Measurements from ENCODE around the gene ZNF514. TPM values are rescaled to one million over a fixed set of nuclear protein-coding genes. Genes with fewer than 3 reads are reported as not detected.

The ZNF514 gene
- total RNA-seq (2014; rRNA removed), result 7.5 and 8.1 TPM in 2 replicates
- 6.1 TPM for polyA plus RNA-seq (2012)

DNA sequence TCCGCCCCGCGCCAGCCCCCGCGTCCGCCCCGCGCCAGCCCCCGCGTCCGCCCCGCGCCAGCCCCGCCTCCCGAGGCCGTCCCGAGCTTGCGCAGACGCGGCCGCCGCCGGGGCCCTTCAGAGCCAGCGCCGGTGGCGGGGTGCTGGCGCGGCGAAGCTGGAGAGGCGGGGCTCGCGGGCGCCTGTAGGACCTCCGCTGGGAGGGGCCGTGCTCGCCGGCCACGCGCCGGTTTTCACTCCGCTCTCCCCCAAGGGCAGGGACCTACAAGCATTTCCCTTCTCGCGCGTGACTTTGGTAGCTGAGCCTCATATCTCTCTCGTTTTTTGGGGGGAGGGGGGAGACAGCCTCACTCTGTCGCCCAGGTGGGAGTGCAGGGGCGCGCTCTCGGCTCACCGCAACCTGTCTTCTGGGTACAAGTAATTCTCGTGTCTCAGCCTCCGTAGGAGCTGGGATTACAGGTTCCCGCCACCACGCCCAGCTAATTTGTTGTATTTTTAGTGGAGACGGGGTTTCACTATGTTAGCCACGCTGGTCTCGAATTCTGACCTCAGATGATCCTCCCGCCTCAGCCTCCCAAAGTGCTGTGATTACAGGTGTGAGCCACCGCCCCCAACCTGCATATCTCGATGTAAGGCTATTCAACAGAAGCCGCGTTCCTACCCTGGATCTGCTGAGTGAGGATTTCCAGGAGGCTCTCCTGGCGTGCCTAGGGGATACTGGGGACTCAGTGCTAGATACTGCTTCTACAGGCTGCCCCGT lies at the start of gene ZNF514:
Gene ZNF514 (minus strand): TSS at position 159 of the 760 bp plus-strand sequence. CDS start 6,595 bp downstream, outside the sequence.
- DNase-seq (ENCODE audit: low read depth), result peak; percentile 49

DNA sequence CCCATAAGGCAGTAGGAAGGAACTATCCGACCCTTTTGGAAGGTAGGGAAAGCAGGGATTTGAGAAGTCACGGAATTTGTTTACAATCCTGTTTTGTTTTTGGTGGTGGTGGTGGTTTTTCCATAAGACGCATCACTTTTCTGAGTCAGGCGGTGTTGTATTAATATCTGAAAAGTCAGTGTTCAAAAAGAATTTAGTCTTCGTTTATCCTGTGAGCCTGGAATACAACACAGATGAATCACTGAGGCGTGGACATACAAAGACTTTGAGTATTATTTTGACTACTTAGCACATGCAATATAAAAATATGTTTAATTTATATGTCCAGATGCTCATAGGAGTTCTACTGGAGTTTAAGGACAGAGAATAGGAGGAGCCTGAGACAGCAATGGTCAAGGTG lies 48.5 kb upstream of the ZNF514 start:
- DNase-seq (ENCODE audit: low read depth), result peak; percentile 51

DNA sequence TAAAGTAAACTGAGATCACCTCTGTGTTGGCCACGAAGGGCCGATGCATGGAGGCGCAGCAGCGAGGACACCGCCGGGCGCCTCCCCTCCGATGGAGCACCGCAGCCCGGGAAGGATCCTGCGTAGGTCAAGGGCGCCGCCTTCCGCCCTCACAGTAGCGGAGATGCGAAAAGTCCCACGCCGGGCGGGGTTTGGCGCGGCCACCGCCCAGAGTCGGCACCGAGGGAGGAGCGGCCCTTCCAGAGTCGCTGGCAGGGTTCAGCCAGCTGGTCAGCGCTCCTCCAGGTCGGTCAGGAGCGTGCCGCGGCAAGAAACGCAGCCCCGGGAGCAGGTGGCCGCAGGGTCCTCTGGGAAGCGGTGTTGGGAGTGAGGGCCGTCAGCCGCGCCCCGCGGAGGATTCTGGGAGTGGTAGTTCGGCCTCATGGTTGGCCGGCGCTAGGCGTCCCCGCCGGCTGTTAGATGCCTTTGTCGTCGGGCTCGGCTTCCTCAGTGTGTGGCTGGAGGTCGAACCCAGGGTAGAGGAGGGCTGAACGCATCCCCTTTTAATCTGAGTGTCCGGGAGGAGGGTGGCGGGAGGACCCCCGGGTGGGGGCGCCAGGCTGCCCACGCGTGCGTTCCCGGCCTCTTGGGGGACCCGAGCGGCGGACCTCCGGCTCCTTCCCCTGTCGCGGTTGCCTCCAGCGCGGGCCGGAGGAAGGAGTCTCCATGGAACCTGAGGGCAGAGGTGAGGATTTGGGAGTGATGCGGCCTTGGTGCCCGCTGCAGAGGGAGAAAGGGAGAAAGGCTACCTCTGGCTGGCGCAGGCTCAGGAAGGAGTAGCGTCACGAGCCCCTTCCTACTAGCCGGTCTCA lies 47.7 kb upstream of the ZNF514 start, which contains the start of gene ZNF892:
Gene ZNF892 (plus strand): TSS at position 411 of the 851 bp plus-strand sequence. CDS start 295 bp downstream, at position 706.
- peak; percentile 90 for DNase-seq (ENCODE audit: low read depth)

DNA sequence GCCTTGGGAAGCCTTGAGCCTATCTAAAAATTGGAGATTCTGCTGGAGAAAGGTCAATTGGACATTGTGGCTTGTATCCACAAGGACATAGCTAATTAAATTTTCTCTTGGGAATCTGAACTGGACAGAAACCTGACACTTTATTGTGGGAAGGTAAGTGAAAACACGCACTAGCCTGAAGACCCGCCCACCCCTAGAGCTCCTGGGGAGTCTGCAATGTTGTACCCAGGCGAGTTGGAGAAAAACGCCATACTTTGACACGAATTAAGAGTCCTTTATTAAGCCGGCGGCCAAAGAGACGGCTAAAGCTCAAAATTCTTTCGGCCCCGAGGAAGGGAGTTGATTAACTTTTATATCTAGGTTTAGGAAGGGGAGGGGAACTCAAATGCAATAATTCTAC lies 46.4 kb upstream of the ZNF514 start:
- no peak for DNase-seq (ENCODE audit: low read depth)

GRCh38 chr2:95204396-95204795 lies 44.7 kb upstream of the ZNF514 start:
- no peak for DNase-seq (ENCODE audit: low read depth)

DNA sequence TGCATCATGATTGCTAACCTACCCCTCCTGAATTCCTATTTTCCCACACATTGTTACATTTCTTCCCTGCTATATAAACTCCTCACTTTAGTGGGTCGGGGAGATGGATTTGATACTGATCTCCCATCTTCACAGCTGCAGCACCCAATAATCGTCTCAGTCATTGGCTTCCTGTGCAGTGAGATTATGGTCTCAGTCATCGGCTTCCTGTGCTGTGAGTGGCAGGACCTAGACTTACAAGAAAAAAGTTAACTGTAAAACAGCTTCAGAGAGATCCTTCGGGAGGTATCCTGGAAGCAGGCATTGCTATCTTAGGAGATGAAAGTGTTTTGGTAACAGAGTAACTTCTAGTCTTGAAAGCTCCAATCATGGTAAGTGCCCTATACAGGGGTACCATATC lies 44.3 kb upstream of the ZNF514 start:
- no peak for DNase-seq (ENCODE audit: low read depth)

- DNase-seq (ENCODE audit: low read depth), result peak; percentile 10
These were observed 33.3 kb upstream of the ZNF514 start for GRCh38 chr2:95192956-95193355.

- no peak for DNase-seq (ENCODE audit: low read depth)
These were observed 26.3 kb upstream of the ZNF514 start for GRCh38 chr2:95185973-95186372.

DNA sequence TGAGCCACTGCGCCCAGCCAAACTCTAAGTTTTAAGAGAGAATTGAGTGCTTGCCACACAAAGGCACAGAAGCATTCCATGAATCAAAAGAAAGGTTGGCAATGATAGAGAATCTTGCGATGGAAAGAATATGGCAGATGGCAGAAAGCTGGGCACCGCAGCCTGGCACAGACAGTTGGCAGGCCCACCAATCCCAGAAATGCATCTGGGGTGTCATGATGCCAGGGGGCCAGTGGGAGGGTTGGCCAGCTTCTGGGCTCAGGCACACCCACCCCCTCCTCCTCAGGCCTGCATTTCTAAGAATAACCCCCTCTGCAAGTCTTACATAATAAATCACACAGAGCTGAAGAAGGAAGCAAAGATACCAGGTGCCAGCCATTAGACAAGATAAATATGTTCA lies 25.5 kb upstream of the ZNF514 start:
- no peak for DNase-seq (ENCODE audit: low read depth)

GRCh38 chr2:95181774-95182173 lies 22.1 kb upstream of the ZNF514 start:
- DNase-seq (ENCODE audit: low read depth), result no peak

- no peak for DNase-seq (ENCODE audit: low read depth)
These were observed 19.8 kb upstream of the ZNF514 start for GRCh38 chr2:95179451-95179850.

DNA sequence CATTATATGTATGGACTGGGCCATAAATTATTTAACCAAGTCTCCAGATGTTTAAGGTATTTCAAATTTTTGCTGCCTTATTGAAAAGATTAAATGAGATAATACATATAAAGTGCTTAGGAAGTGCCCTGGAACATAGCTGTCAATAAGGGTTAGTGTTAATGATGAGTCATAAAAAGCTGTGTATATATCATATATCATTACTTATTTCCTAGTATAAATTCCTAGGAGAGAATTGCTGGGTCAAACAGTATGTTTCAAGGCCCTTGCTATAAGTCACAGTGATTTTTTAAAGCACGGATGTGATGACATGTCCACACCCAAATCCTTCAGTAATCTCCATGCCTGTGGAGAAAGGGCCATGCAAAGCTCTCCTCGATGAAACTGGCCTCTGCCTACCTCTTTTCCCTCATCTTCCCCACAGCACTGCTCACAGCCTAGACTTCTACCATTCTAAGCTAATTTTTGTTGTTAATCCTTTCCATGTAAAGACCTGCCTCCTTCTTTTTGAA lies 14.4 kb upstream of the ZNF514 start:
- DNase-seq (ENCODE audit: low read depth), result no peak

DNA sequence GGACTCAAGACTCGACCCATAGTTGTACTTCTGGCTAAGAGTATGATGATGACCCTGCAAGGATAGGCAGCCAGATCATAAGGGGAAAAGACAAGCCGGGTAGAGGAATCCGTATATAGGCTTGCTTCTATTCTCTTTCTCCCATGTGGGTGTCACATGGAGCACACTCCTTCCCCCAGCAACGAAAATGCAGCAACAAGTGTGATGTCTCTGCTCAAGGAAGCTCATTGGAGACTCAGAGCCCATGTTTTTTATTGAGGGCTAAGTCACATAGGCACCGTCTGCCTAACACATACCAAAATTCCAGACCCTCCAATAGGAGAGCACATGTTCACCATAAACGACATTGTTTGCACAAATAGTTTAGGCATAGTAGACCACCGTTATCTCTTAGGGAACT lies 12.3 kb upstream of the ZNF514 start:
- DNase-seq (ENCODE audit: low read depth), result no peak

- DNase-seq (ENCODE audit: low read depth), result no peak
These were observed 6.6 kb upstream of the ZNF514 start for GRCh38 chr2:95166065-95166763.

DNA sequence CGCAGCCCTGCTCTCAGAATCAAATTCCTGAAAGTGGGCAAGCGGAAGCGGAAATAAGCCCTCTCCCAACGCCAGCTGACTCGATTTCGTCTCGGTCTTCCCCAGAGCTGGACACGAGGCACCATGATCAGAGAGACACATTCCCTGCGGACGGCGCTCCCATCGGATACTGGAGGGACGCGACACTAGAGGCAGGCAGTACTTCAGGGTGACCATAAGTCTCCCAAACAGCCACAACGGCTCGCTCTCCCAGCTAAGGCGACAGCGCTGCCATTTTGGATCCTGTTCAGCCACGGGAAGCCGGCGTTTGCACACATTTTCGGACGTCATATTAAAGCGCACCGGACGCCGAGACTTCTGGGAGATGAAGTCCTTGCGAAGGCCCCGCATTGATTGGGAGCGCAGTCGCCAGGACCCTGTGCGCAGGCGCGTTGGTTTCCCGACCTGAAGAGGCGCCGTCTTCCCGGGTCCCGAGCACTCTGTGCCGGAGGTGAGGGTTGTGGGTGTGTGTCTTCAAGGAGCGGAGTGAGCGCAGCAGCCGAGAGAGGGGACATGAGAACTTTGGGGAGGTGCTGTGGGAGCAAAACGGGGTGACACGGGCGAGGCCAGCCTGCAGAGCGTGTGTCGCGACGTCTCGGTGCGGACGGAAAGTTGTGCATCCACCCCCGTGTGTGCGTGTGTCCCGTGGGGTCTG lies 5.9 kb upstream of the ZNF514 start, which contains the start of gene ZNF2:
Gene ZNF2 (plus strand): TSS at position 439 of the 694 bp plus-strand sequence. CDS start 10,418 bp downstream, outside the sequence.
- peak; percentile 98 for DNase-seq (ENCODE audit: low read depth)

GRCh38 chr2:95165030-95165370 lies 5.4 kb upstream of the ZNF514 start:
- no peak for DNase-seq (ENCODE audit: low read depth)

DNA sequence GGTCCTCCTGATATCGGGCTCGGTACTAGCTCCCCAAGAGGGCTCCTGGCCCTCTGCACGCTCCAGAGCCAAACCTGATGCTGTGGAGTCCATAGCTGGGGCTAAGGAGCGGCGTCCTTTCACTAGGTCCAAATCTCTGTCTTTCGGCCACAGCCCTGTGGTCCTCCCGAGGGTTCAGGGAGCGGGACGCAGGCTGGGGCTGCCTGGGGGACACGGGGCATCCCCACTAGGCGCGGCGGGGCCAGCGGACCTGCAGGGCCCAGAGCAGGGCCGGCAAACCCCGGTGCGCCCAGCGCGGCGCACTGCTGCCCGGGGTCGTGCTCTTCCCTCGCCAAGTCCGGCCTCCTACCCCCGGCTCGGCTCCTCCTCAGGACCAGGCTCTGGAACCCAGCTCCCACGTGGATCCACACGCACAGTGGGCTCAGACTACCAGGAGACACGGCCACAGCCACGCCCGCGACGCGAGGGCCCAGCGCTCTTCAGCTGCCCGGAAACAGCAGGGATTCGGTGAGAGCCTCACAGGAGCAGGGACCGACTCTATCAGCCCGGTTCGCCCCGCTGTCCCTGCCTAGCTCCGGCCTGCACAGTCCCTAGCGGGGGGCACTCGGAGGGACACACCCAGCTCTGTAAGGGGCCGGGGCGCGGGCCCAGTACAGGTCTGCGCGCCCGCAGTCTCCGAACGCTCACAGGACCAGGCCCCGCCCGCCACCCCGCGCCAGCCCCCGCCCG lies 593 bp downstream of the ZNF514 start:
- peak; percentile 38 for DNase-seq (ENCODE audit: low read depth)

- DNase-seq (ENCODE audit: low read depth), result no peak
These were observed 1.2 kb downstream of the ZNF514 start for GRCh38 chr2:95158441-95158840.

DNA sequence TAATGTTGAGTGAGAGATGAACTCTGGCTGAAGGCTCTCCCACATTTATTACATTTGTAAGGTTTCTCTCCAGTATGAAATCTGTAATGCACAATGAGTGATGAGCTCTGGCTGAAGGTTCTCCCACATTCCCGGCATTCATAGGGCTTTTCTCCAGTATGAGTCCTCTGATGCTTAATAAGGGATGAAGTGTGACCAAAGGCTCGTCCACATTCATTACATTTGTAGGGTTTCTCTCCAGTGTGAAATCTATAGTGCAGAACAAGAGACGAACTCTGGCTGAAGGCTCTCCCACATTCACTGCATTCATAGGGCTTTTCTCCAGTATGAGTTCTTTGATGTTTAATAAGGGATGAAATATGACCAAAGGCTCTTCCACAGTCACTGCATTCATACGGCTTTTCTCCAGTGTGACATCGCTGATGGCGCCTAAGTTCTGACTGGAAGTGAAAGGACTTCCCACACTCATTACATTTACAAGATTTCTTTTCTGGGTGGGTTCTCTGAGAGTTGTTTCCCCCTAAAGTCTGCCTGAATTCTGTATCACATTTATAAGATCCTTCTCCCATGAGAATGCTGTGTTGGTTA lies 10.2 kb downstream of the ZNF514 start:
- peak; percentile 9 for DNase-seq (ENCODE audit: low read depth)

GRCh38 chr2:95143838-95144237 lies 15.8 kb downstream of the ZNF514 start:
- DNase-seq (ENCODE audit: low read depth), result no peak
